Neural progenitor cell (in vitro differentiated cells): ENCODE results near the gene THYN1.

Experiments used
- EZH2 ChIP-seq: fragments of 200-600 bp; sonication (generic); IDR thresholded peaks from 2 replicates; pipeline ENCODE4 v1.6.1; 2017; ENCODE audit warnings: antibody characterized with exemption, mild to moderate bottlenecking, moderate library complexity
- EZH2phosphoT487 ChIP-seq: fragments of 200-600 bp; sonication (generic); IDR thresholded peaks from 2 replicates; pipeline ENCODE4 v1.6.1; 2017; ENCODE audit warnings: antibody characterized with exemption
- TF ChIP-seq, protein P1 (sequence below): fragments of 200-600 bp; sonication (generic); IDR thresholded peaks from 2 replicates; pipeline ENCODE4 v1.5.1; 2017; ENCODE audit warnings: antibody characterized with exemption, mild to moderate bottlenecking

DNA sequence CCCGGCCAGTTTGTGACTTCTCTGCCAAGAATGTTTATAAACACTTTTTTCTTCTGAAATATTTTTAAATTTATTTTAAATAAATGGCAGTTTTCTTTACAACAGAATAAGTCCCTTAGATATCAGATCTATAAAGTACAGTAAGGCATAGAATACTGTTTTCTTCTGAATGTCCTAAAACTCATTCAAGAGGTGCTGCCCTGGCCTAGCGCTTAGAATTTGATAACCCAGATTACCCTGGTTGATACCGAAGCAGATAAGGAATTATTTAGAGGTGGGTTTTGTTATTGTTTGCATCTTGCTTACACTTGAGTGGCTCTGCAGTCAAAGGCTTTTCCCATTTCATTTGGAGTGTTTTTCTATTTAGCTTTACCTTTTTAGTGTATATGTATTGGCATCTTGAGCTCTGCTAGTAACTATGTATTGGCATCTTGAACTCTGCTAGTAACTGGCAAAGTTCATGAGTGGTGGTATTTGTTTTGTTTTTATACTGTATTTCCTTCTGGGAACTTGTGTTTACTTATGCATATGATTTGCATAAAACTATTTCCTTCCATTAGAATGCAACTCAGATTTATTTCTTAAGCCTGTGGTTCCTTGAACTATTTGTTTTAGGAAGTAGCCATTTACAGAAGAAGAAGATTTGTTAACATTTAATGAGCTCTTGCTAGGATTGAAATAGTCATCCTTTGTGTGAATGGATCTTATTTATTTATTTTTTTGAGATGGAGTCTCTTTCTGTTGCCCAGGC is 1.5 kb upstream of the THYN1 start:
- no peak for TF ChIP-seq EZH2phosphoT487
- TF ChIP-seq, protein P1, sequence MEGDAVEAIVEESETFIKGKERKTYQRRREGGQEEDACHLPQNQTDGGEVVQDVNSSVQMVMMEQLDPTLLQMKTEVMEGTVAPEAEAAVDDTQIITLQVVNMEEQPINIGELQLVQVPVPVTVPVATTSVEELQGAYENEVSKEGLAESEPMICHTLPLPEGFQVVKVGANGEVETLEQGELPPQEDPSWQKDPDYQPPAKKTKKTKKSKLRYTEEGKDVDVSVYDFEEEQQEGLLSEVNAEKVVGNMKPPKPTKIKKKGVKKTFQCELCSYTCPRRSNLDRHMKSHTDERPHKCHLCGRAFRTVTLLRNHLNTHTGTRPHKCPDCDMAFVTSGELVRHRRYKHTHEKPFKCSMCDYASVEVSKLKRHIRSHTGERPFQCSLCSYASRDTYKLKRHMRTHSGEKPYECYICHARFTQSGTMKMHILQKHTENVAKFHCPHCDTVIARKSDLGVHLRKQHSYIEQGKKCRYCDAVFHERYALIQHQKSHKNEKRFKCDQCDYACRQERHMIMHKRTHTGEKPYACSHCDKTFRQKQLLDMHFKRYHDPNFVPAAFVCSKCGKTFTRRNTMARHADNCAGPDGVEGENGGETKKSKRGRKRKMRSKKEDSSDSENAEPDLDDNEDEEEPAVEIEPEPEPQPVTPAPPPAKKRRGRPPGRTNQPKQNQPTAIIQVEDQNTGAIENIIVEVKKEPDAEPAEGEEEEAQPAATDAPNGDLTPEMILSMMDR = no peak
- TF ChIP-seq EZH2 = no peak
